ENCODE data around the gene CREBBP. TPM values are rescaled to one million over a fixed set of nuclear protein-coding genes. Genes with fewer than 3 reads are reported as not detected.

Gene CREBBP
- 101 TPM for total RNA-seq

DNA sequence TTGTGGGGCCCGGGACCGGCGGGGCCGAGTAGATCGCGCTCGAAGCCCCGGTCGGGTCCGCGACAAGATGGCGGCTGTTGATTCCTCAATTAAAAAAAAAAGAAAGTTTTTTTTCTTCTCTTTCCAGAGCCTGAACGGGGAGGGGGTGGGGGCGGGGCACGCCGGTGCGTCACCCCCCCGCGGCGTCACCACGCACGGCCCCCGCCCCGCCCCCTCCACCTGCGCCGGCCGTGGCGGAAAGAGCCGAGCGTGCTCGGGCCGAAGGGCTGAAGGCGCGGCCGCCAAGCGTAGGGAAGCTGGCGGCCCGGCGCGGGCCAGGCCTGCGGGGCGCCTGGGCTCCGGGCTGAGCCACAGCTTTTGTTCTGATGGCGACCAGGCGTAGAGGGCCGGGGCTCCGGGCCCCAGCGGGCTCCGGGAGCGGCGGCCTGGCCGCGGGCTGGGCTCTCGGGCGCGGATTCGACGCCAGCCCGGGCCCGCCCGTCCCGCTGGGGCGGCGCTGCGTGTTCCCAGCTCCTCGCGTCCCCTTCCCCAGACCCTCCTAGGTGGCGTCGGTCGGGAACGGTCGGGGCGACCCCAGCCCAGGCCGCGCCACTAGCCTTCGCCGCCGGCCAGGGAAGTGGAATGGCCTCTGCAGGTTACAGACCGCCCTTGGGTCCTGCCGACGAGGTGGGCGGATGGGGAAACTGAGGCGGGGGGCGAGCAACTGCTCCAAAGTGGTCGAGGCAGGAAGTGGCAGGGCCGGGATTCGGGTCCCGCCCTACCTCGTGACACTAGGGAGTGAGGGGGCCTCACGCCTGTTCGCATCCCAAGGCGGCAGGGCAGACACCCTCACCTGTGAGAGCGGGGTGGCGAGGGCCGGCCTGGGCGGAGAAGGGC is at the start of gene CREBBP:
Gene CREBBP (minus strand): TSS at position 91 of the 876 bp plus-strand sequence. CDS start 797 bp downstream, outside the sequence.

DNA sequence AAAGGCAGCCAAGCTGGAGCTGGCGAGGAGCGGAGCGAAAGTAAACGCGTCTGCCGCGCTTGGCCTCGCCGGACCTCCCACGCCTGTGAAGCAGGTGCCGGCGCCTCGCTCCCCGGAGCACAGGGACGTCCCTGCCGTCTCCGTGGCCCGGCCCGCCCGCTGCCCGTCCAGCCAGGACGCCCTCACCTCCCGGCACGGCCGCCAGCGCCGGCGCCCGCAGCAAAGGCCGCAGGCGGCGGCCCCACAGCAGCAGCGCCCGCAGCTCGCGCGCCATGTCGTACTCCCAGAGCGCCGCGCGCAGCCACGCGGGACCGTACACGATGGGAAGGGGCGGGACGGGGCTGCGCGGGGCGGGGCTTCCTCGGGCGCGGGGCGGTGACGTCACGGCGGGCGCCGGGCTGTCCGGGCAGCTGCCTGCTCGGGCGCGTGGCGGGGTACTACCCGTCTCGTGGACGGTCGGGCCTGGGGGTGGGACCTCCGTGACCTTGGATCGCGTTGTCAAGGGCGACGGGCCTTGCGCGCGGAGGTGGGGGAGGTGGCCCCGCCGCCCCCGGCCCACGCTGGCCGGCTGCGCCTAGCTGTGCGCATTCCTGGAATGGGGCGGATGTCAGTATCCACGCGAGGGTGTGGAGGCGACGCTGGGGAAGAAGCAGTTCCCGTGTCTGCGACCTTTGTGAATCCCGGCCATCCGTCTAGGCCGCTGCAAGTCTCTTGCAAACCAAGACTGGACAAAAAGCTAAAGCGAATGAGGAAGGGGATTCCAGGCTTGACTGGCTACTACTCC is 163.1 kb downstream of the CREBBP start, which contains the start of gene TRAP1:
Gene TRAP1 (minus strand): TSS at position 290 of the 784 bp plus-strand sequence. CDS start 16 bp downstream, at position 274.

Other genes with a start within 250 kb of the CREBBP start
- 60.0 TPM for gene DNASE1, start 226.0 kb downstream of the CREBBP start, total RNA-seq
- gene TRAP1, start 163.2 kb downstream of the CREBBP start, total RNA-seq: 315 TPM
- gene ADCY9, start 235.7 kb upstream of the CREBBP start, total RNA-seq: 17.2 TPM

Data from metanephros (tissue), 1 donor.